Measurements from ENCODE around the gene ATL2.
A peak's percentile ranks its signal among the peaks of the same experiment; 100 is the strongest.

The ATL2 gene

DNA sequence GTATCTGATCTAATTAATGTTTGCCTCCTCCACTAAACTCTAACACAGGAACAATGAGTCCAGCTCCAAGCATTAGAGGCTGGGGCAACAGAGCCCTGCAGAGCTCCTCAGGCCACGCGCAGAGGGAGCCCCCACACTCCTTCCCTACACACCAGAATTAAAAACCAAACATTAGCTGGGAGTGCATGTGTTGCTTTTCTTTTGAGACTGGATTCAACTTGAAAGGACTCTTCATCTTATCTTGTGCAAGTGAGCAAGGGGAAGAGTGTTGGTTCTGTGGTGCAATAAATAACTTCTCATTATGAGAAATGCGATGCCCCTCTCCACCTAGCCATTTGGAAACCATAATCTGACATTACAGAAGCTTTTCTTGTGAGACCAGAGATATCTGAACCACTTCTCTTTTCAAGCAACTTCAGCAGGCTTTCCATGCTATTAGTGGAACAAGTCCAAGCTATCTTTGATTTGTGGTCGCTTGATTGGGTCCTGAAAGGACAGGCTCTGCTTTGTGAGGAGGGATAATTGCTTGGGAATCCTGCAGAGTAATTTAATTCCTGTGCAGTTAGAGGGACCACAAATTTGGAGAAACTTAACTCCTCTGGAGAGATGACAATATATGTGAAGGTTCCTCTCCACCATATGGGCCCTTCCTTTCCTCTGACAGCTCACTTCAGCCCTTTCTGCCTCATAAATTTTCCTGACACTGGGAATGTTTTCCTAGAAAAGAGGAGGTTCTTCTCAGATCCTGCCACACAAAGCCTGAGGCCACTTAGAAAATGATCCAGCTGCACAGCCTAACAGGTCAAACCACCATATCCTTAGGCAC lies 112.5 kb downstream of the ATL2 start (continued):
- TF ChIP-seq ZSCAN18 (tag by site-specific recombination; IDR thresholded peaks at IDR 0.05): no peak
- no peak for TF ChIP-seq YY1 (tag by site-specific recombination; IDR thresholded peaks at IDR 0.05)
- TF ChIP-seq ZNF555 (tag by site-specific recombination; conservative IDR thresholded peaks at IDR 0.05): no peak
- no peak for TF ChIP-seq ZNF747 (tag by site-specific recombination; IDR thresholded peaks at IDR 0.05)
- no peak; the same call in 1 of the 2 replicates for TF ChIP-seq ZNF561 (tag by site-specific recombination; IDR thresholded peaks at IDR 0.05; ENCODE audit: borderline replicate concordance)
- no peak for TF ChIP-seq ZNF610 (tag by site-specific recombination; IDR thresholded peaks at IDR 0.05; ENCODE audit: borderline replicate concordance)
- no peak for TF ChIP-seq ZNF23 (tag by site-specific recombination; IDR thresholded peaks at IDR 0.05; ENCODE audit: borderline replicate concordance)
- no peak for TF ChIP-seq ZNF266 (tag by site-specific recombination; IDR thresholded peaks at IDR 0.05; ENCODE audit: low read depth)
- no peak for TF ChIP-seq ZNF639 (tag by site-specific recombination; IDR thresholded peaks at IDR 0.05)
- TF ChIP-seq ZFHX2 (tag by site-specific recombination; conservative IDR thresholded peaks at IDR 0.05): no peak
- TF ChIP-seq ZNF513 (tag by site-specific recombination; IDR thresholded peaks at IDR 0.05): no peak
- no peak for TF ChIP-seq KLF10 (tag by site-specific recombination; IDR thresholded peaks at IDR 0.05)
- TF ChIP-seq, protein P1, sequence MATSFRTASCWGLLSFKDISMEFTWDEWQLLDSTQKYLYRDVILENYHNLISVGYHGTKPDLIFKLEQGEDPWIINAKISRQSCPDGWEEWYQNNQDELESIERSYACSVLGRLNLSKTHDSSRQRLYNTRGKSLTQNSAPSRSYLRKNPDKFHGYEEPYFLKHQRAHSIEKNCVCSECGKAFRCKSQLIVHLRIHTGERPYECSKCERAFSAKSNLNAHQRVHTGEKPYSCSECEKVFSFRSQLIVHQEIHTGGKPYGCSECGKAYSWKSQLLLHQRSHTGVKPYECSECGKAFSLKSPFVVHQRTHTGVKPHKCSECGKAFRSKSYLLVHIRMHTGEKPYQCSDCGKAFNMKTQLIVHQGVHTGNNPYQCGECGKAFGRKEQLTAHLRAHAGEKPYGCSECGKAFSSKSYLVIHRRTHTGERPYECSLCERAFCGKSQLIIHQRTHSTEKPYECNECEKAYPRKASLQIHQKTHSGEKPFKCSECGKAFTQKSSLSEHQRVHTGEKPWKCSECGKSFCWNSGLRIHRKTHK (tag by site-specific recombination; IDR thresholded peaks at IDR 0.05): no peak
- no peak for TF ChIP-seq ZNF223 (tag by site-specific recombination; IDR thresholded peaks at IDR 0.05)
- TF ChIP-seq ZNF426 (tag by site-specific recombination; IDR thresholded peaks at IDR 0.05): no peak
- TF ChIP-seq PRDM2 (tag by site-specific recombination; IDR thresholded peaks at IDR 0.05; ENCODE audit: borderline replicate concordance): no peak
- no peak for TF ChIP-seq SP2 (tag by site-specific recombination; IDR thresholded peaks at IDR 0.05)
- no peak for TF ChIP-seq BCL11A (tag by site-specific recombination; IDR thresholded peaks at IDR 0.05; ENCODE audit: low read depth)
- TF ChIP-seq PRDM10 (tag by site-specific recombination; IDR thresholded peaks at IDR 0.05): 0 out of 2 replicates have a peak, but pooled peaks have one; percentile 24

All from HEK293 (cell line).